Measurements from ENCODE around the gene RUNX2.

Gene RUNX2

GRCh38 chr6:45491048-45491735, 163.1 kb downstream of the RUNX2 start:
- DNase-seq: no peak

- no peak for DNase-seq
These were observed 163.7 kb downstream of the RUNX2 start for GRCh38 chr6:45491874-45492273.

GRCh38 chr6:45493761-45494160, 165.6 kb downstream of the RUNX2 start:
- no peak for DNase-seq

- DNase-seq: no peak
These were observed 166.4 kb downstream of the RUNX2 start for GRCh38 chr6:45494416-45495135.

- no peak for DNase-seq
These were observed 167.4 kb downstream of the RUNX2 start for GRCh38 chr6:45495429-45496084.

GRCh38 chr6:45496085-45496433, 167.9 kb downstream of the RUNX2 start:
- no peak for DNase-seq

- DNase-seq: no peak
These were observed 170.5 kb downstream of the RUNX2 start for GRCh38 chr6:45498591-45498990.

GRCh38 chr6:45500924-45501816, 173.0 kb downstream of the RUNX2 start:
- DNase-seq: no peak

GRCh38 chr6:45502456-45502855, 174.3 kb downstream of the RUNX2 start:
- DNase-seq: no peak

- peak; percentile 25 for DNase-seq
These were observed 176.8 kb downstream of the RUNX2 start for GRCh38 chr6:45504947-45505346.

- no peak for DNase-seq
These were observed 177.3 kb downstream of the RUNX2 start for GRCh38 chr6:45505470-45505869.

- DNase-seq: no peak
These were observed 179.1 kb downstream of the RUNX2 start for GRCh38 chr6:45507186-45507585.

- DNase-seq: no peak
These were observed 181.3 kb downstream of the RUNX2 start for GRCh38 chr6:45509426-45509825.

GRCh38 chr6:45512717-45513116, 184.6 kb downstream of the RUNX2 start:
- DNase-seq: no peak

- no peak for DNase-seq
These were observed 185.1 kb downstream of the RUNX2 start for GRCh38 chr6:45513213-45513618.

GRCh38 chr6:45513843-45514242, 185.7 kb downstream of the RUNX2 start:
- no peak for DNase-seq

GRCh38 chr6:45514454-45515230, 186.5 kb downstream of the RUNX2 start:
- no peak for DNase-seq

GRCh38 chr6:45518013-45518720, 190.0 kb downstream of the RUNX2 start:
- no peak for DNase-seq

GRCh38 chr6:45521226-45521625, 193.1 kb downstream of the RUNX2 start:
- DNase-seq: no peak

- DNase-seq: no peak
These were observed 194.4 kb downstream of the RUNX2 start for GRCh38 chr6:45522486-45522885.

- no peak for DNase-seq
These were observed 199.1 kb downstream of the RUNX2 start for GRCh38 chr6:45527210-45527609.

All from NCI-H1436 treated with DMSO at 0.1 percent for 48 hours (cell line).